Stimulated activated CD4-positive, alpha-beta T cell treated with anti-CD3 and anti-CD28 coated beads, Interleukin-4, amount 100 ng/mL, for 24 hours (primary cell): ENCODE results near the gene ZBED1.

ENCODE experiments used
- DNase-seq: peaks from one replicate; pipeline ENCODE4 v3.0.0-alpha.2; 2020

Gene ZBED1

DNA sequence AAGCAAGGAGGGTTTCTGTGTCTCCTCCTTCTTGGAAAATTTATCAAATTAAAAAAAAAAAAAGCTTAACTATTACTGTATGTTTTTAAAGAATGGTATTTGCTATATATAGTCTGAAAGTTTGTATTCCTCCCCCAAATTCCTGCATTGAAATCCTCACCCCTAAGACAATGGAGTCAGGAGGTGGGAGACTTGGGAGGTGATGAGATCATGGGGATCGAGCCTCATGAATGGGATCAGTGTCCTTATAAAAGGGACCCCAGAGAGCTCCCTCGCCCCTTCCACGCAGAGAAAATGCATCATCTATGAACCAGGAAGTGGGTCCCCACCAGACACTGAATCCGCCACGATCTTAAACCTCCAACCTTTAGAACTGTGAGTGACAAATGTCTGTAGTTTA is 50.1 kb downstream of the ZBED1 start:
- DNase-seq: no peak

DNA sequence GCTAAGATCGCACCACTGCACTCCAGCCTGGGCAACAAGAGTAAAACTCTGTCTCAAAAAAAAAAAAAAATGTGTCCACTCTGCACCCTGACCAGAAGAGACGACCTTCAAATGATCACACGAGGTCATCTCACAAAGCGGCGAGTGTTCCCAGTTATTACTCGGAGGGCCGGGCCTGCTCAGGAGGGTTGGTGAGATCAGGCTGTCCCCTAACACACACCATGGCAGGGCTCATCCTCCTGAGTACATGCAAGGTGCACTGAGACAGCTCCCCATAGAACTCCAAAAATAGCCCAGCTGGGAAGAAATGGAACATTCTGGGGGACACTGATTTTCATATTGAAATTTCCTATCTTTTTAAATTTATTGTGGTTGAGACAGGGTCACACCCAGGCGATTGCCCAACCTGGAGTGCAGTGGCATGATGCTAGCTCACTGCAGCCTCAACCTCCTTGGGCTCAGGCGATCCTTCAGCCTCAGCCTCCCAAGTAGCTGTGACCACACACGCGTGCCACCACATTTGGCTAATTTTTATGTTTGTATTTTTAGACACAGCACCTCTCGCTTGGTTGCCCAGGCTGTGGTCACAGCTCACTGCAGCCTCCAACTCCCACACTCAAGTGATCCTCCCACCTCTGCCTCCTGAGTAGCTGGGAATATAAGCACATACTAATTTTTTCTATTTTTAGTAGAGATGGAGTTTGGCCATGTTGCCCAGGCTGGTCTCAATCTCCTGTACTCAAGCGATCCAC is 51.5 kb downstream of the ZBED1 start:
- no peak for DNase-seq

DNA sequence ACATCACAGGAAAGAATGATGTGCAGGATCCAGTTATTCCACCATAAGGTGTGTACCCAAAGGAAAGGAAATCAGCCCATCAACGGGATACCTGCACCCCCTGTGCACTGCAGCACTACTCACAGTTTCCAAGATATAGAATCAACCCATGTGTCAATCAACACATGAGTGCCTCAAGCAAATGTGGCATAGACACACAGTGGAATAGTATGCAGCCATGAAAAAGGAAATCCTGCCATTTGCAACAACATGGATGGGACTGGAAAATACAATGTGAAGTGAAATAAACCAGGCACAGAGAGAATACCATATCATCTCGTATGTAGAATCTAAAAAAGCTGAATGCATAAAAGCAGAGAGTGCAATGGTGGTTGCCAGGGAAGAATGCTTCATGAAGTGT is 53.3 kb downstream of the ZBED1 start:
- no peak for DNase-seq

DNA sequence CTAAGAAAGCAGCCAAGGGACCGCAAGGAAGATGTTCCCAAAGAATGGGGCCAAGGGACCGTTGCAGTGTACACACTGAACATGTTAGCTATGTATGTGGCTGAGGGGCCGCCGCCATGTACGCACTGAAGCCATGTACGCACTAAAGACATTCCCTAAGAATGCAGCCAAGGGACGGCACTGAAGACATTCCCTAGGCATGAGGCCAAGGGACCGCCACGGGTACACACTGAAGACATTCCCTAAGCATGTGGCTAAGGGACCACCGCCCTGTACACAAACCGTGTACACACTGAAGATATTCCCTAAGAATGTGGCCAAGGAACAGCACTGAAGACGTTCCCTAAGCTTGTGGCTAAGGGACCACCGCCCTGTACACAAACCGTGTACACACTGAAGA is 54.0 kb downstream of the ZBED1 start:
- DNase-seq: no peak

DNA sequence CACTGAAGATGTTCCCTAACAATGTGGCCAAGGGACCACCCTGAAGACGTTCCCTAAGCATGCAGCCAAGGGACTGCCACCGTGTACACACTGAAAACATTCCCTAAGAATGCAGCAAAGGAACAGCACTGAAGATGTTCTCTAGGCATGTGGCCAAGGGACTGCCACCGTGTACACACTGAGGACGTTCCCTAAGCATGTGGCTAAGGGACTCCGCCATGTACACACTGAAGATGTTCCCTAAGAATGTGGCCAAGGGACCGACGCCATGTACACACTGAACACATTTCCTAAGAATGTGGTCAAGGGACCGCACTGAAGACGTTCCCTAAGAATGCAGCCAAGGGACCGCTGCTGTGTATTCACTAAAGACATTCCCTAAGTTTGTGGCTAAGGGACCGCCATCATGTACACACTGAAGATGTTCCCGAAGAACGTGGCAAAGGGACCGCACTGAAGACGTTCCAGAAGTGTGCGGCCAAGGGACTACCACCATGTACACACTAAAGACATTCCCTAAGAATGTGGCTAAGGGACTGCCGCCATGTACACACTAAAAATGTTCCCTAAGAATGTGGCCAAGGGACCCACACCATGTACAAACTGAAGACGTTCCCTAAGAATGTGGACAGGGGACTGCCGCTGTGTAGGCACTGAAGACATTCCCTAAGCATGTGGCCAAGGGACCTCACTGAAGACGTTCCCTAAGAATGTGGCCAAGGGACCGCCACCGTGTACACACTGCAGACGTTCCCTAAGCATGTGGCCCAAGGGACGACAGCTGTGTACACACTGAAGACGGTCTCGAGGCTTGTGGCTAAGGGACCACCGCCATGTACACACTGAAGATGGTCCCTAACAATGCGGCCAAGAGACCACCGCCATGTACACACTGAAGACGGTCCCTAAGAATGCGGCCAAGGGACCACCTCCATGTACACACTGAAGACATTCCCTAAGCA is 54.8 kb downstream of the ZBED1 start:
- no peak for DNase-seq

DNA sequence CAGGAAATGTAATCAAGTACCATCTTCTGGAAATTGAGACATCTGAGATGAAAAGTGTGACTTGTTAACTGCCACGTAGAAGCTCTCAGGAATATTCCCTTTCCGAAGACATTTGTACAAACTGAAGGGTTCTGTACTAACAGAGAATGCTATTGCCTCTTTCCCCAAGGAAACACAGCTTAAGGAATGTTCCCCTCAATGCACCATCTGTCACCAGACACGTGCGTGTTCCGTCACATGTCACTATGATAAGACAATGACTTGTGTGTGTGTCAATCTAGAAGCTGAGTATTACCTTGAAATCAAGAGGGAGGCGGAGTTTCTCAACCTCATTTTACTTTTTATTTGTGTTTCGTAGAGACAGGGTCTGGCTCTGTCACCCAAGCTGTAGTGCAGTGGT is 58.1 kb downstream of the ZBED1 start:
- DNase-seq: no peak

DNA sequence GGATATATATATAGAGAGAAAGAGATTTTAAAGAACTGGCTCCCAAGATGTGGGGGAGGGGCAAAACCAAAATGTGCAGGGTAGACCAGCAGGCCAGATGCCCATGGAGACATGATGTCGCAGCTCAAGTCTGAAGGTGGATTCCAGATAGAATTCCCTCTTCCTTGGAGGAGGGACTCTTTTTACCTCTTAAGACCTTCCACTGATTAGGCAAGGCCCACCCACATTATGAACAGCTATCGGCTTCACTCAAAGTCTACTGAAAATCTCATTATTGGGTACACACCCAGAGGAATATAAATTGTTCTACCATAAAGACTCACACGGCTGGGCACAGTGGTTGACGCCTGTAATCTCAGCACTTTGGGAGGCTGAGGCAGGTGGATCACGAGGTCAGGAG is 59.3 kb downstream of the ZBED1 start:
- no peak for DNase-seq

DNA sequence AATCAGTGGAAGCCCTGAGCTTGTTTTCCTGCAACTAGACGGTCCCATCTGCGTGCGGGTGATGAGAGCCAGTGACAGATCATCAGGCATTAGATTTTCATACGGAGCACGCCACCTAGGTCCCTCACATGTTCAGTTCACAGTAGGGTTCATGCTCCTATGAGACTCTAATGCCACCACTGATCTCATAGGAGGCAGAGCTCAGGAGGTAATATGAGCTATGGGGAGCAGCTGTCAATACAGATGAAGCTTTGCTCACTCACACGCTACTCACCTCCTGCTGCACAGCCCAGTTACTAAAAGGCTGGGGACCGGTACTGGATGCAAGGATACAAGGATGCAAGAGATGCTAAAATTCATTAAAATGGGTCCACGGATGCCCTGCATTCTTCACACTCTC is 61.2 kb downstream of the ZBED1 start:
- DNase-seq: no peak
